SU-DHL-6 (cell line): ENCODE measurements around the gene GPD1.

ENCODE experiments used
- H2AFZ ChIP-seq: fragments of 200-600 bp; sonication (generic); 2 replicates; pipeline ENCODE4 v1.6.1; 2014; ENCODE audit warnings: low read depth, mild to moderate bottlenecking, moderate library complexity, mixed read lengths, antibody characterized with exemption, low read length; ENCODE audit not compliant: severe bottlenecking
- H3F3A ChIP-seq: fragments of 200-600 bp; shearing (Covaris generic); 2 replicates; pipeline ENCODE4 v1.6.0; 2016; ENCODE audit warnings: antibody characterized with exemption, mild to moderate bottlenecking; ENCODE audit not compliant: insufficient read depth
- H3K27ac ChIP-seq: fragments of 200-600 bp; sonication (generic); 2 replicates; pipeline ENCODE4 v1.5.1; 2016; ENCODE audit warnings: low read depth, mild to moderate bottlenecking, low read length, moderate library complexity, mixed read lengths
- H3K27me3 ChIP-seq: fragments of 200-600 bp; sonication (generic), shearing (Covaris generic); 2 replicates; pipeline ENCODE4 v1.6.0; 2014; ENCODE audit warnings: mild to moderate bottlenecking, low read length
- H3K36me3 ChIP-seq: fragments of 200-600 bp; sonication (generic); 2 replicates; pipeline ENCODE4 v1.6.1; 2014; ENCODE audit warnings: mild to moderate bottlenecking, low read length, mixed read lengths
- H3K4me2 ChIP-seq: fragments of 300-600, 200-600 bp; shearing (Covaris generic), sonication (generic); 2 replicates; pipeline ENCODE4 v1.6.0; 2014; ENCODE audit warnings: low read length, low read depth, mild to moderate bottlenecking; ENCODE audit not compliant: poor library complexity, severe bottlenecking
- H3K4me3 ChIP-seq: fragments of 200-600 bp; sonication (generic); 2 replicates; pipeline ENCODE4 v1.5.1; 2014; ENCODE audit warnings: antibody characterized with exemption, low read length, mild to moderate bottlenecking, mixed read lengths; ENCODE audit not compliant: insufficient read depth, poor library complexity, severe bottlenecking
- H3K79me2 ChIP-seq: fragments of 200-600 bp; sonication (generic); 2 replicates; pipeline ENCODE4 v1.6.1; 2014; ENCODE audit warnings: mild to moderate bottlenecking, low read length, moderate library complexity; ENCODE audit not compliant: insufficient read depth
- H3K9ac ChIP-seq: fragments of 200-600 bp; sonication (generic); 2 replicates; pipeline ENCODE4 v1.7.0; 2014; ENCODE audit warnings: mild to moderate bottlenecking, low read length
- H3K9me2 ChIP-seq: fragments of 200-600 bp; sonication (generic); replicated peaks from 2 replicates; pipeline ENCODE4 v1.6.1; 2014; ENCODE audit warnings: low read length; ENCODE audit not compliant: insufficient read depth
- H3K9me3 ChIP-seq: fragments of 200-600 bp; sonication (generic); 2 replicates; pipeline ENCODE4 v1.6.1; 2014; ENCODE audit warnings: low read length, mixed read lengths; ENCODE audit not compliant: insufficient read depth
- H4K20me1 ChIP-seq: fragments of 200-600 bp; sonication (generic); 2 replicates; pipeline ENCODE4 v1.6.1; 2014; ENCODE audit warnings: low read depth, mild to moderate bottlenecking, antibody characterized with exemption, low read length, moderate library complexity, mixed read lengths
- CTCF ChIP-seq: fragments of 200-600 bp; sonication (generic); IDR thresholded peaks from one replicate; pipeline ENCODE4 v1.5.1; 2017; ENCODE audit warnings: antibody characterized with exemption, mild to moderate bottlenecking, low read length, moderate library complexity; ENCODE audit not compliant: insufficient read depth, poor library complexity, severe bottlenecking
- EZH2phosphoT487 ChIP-seq: fragments of 200-600 bp; sonication (generic), shearing (Covaris generic); conservative IDR thresholded peaks from 2 replicates; pipeline ENCODE4 v1.6.1; 2018; ENCODE audit warnings: mild to moderate bottlenecking, antibody characterized with exemption, low read length, moderate library complexity, mixed read lengths

GPD1 gene

GRCh38 chr12:50061946-50062686, 41.7 kb upstream of the GPD1 start:
- Histone ChIP-seq H3K27ac (no peak overlapping the region), H3K36me3 (no peaks in the 10 kb centered on the region), H3K4me2 (no peak overlapping the region), H3K4me3 (no peak overlapping the region), H3K9me3 (no peaks in the 10 kb centered on the region), H2AFZ (no peak overlapping the region), H3K27me3 (no peaks in the 10 kb centered on the region), H3K9ac (no peak overlapping the region), H3K9me2 (no peaks in the 10 kb centered on the region), H3F3A (no peaks in the 10 kb centered on the region), H4K20me1 (no peaks in the 10 kb centered on the region), H3K79me2 (no peaks in the 10 kb centered on the region)
- no peak for TF ChIP-seq EZH2phosphoT487
- no peak for TF ChIP-seq CTCF

- TF ChIP-seq EZH2phosphoT487 (no peak), CTCF (no peak)
- H3K9me3 ChIP-seq: no peaks in the 10 kb centered on the region
- no peaks in the 10 kb centered on the region for H3F3A ChIP-seq
- H3K9me2 ChIP-seq: no peaks in the 10 kb centered on the region
- no peaks in the 10 kb centered on the region for H3K36me3 ChIP-seq
- H3K4me2 ChIP-seq: no peak overlapping the region
- H3K9ac ChIP-seq: no peak overlapping the region
- H3K79me2 ChIP-seq: no peaks in the 10 kb centered on the region
- H3K4me3 ChIP-seq: no peak overlapping the region
- no peaks in the 10 kb centered on the region for H3K27me3 ChIP-seq
- no peak overlapping the region for H2AFZ ChIP-seq
- H4K20me1 ChIP-seq: no peaks in the 10 kb centered on the region
- H3K27ac ChIP-seq: no peak overlapping the region
Observed at GRCh38 chr12:50062728-50063460, 40.9 kb upstream of the GPD1 start.

- Histone ChIP-seq H2AFZ (no peak overlapping the region), H3K27ac (no peak overlapping the region), H3K79me2 (no peaks in the 10 kb centered on the region), H3F3A (no peaks in the 10 kb centered on the region), H3K9ac (no peak overlapping the region), H3K4me3 (no peak overlapping the region), H3K36me3 (no peaks in the 10 kb centered on the region), H4K20me1 (no peaks in the 10 kb centered on the region), H3K4me2 (no peak overlapping the region), H3K9me3 (no peaks in the 10 kb centered on the region), H3K27me3 (no peaks in the 10 kb centered on the region), H3K9me2 (no peaks in the 10 kb centered on the region)
- no peak for TF ChIP-seq EZH2phosphoT487
- no peak for TF ChIP-seq CTCF
Observed at GRCh38 chr12:50065726-50066310, 38.0 kb upstream of the GPD1 start.
